Body of pancreas (tissue), 4 donors: ENCODE data around the gene CTIF. TPM values are rescaled to one million over a fixed set of nuclear protein-coding genes. Genes with fewer than 3 reads are reported as not detected.

ENCODE experiments used
- ATAC-seq: fragments of 150-250 bp; one replicate; pipeline ENCODE4 v1.9.1; 2016
- DNase-seq, 4 donors: peaks; one replicate each; pipeline ENCODE4 v3.0.0-alpha.2; 2019
- H3K27ac ChIP-seq, 4 donors: fragments of 200-600 bp; sonication (generic); 1 replicate in 3 of 4; 2 replicates in 1 of 4; pipeline versions ENCODE4 v1.5.1 to v1.6.1; 2016 to 2019; ENCODE audit warnings: mild to moderate bottlenecking in 1 of 4, mixed read lengths in 1 of 4, moderate library complexity in 1 of 4
- H3K27me3 ChIP-seq, 2 donors: fragments of 200-600 bp; sonication (generic); one replicate each; pipeline ENCODE4 v1.6.0; 2016; ENCODE audit warnings: mild to moderate bottlenecking in 1 of 2
- H3K36me3 ChIP-seq, 2 donors: fragments of 200-600 bp; sonication (generic); replicated peaks in 1 of 2; 2 replicates each; pipeline ENCODE4 v1.5.1; 2016; ENCODE audit warnings: low read depth in 2 of 2; ENCODE audit not compliant: insufficient read depth in 1 of 2
- H3K4me1 ChIP-seq: fragments of 200-600 bp; sonication (generic); one replicate; pipeline ENCODE4 v1.6.0; 2016
- H3K4me3 ChIP-seq, 2 donors: fragments of 200-600 bp; sonication (generic); 1 replicate in 1 of 2; 2 replicates in 1 of 2; pipeline ENCODE4 v1.5.1; 2016 to 2019
- H3K9me3 ChIP-seq, 3 donors: fragments of 200-600 bp; sonication (generic); 1 replicate in 2 of 3; 2 replicates in 1 of 3; pipeline ENCODE4 v1.5.1; 2016
- CTCF ChIP-seq, 7 experiments: fragments of 450-650 bp in 4 of 7; fragments of 200-600 bp in 3 of 7; sonication (generic) in 3 of 7; IDR thresholded peaks; one replicate each; pipeline ENCODE4 v1.5.1; 2016 to 2019; ENCODE audit warnings: antibody characterized with exemption in 7 of 7
- POLR2A ChIP-seq, 3 donors: fragments of 450-650 bp; IDR thresholded peaks; one replicate each; pipeline ENCODE4 v1.6.1; 2016; ENCODE audit warnings: antibody characterized with exemption in 3 of 3, mild to moderate bottlenecking in 2 of 3
- WGBS, 2 donors: methylation state at CpG; one replicate each; pipeline ENCODE4 v1.1.5; 2017; 5-methylcytosine and 5-hydroxymethylcytosine counted together
- intact Hi-C: fragments of 100-400 bp; cut with DNase I; formaldehyde crosslinking; loops from one replicate; pipeline ENCODE4 v1.15.1; 2023
- total RNA-seq, 2 donors: library from RNA; depleted of rRNA; stranded (reverse); fragments of >200 nt; gene quantifications; one replicate each; pipeline ENCODE4 v1.1.0, GENCODE V29; 2016

Gene CTIF
- total RNA-seq, 2 donors from 2014 or later = 18.7 to 24.4 TPM

GRCh38 chr18:48862132-48862531 is 323.3 kb downstream of the CTIF start:
- Histone ChIP-seq H3K4me1 (peaks cover 7% of the 10 kb centered on the region), H3K27me3 (no peaks in the 10 kb centered on the region), H3K27ac (no peak overlapping the region), H3K36me3 (no peaks in the 10 kb centered on the region), H3K9me3 (no peaks in the 10 kb centered on the region), H3K4me3 (no peak overlapping the region)
- no peak for DNase-seq
- ATAC-seq = no peak
- intact Hi-C loops = no loop called here
- WGBS, 2 donors = 93 to 98% methylated on average over 16 of the region's 16 CpGs
- TF ChIP-seq CTCF (IDR thresholded peaks at IDR 0.05) (no peak), POLR2A (IDR thresholded peaks at IDR 0.05) (no peak)

- intact Hi-C loops = no loop called here
- H3K36me3 ChIP-seq = no peaks in the 10 kb centered on the region
- H3K9me3 ChIP-seq = no peaks in the 10 kb centered on the region
- no peak for TF ChIP-seq POLR2A (IDR thresholded peaks at IDR 0.05)
- TF ChIP-seq CTCF (IDR thresholded peaks at IDR 0.05) = no peak
- H3K27ac ChIP-seq = no peak overlapping the region
- no peaks in the 10 kb centered on the region for H3K27me3 ChIP-seq
- no peak overlapping the region for H3K4me3 ChIP-seq
- no peak for ATAC-seq
- WGBS, 2 donors = 86 to 91% methylated on average over 15 to 22 of the region's 22 CpGs
- H3K4me1 ChIP-seq = peaks cover 7% of the 10 kb centered on the region
- no peak for DNase-seq
Observed at GRCh38 chr18:48862678-48863270, 323.9 kb downstream of the CTIF start.

- no peaks in the 10 kb centered on the region for H3K27me3 ChIP-seq
- ATAC-seq (no peak), DNase-seq (no peak)
- H3K27ac ChIP-seq = no peak overlapping the region
- TF ChIP-seq CTCF (IDR thresholded peaks at IDR 0.05) (no peak), POLR2A (IDR thresholded peaks at IDR 0.05) (no peak)
- no peaks in the 10 kb centered on the region for H3K36me3 ChIP-seq
- no peaks in the 10 kb centered on the region for H3K9me3 ChIP-seq
- 92 to 96% methylated on average over 6 to 8 of the region's 8 CpGs for WGBS, 2 donors
- intact Hi-C loops = no loop called here
- peaks cover 7% of the 10 kb centered on the region for H3K4me1 ChIP-seq
- no peak overlapping the region for H3K4me3 ChIP-seq
Observed at GRCh38 chr18:48863432-48864065, 324.7 kb downstream of the CTIF start.

- no peak for ATAC-seq
- 93% methylated on average over 13 to 15 of the region's 15 CpGs for WGBS, 2 donors
- intact Hi-C loops = no loop called here
Observed at GRCh38 chr18:48864876-48865275, 326.0 kb downstream of the CTIF start.

More at GRCh38 chr18:48864876-48865275, 326.0 kb downstream of the CTIF start:
- Histone ChIP-seq H3K4me1 (peaks cover 7% of the 10 kb centered on the region), H3K36me3 (no peaks in the 10 kb centered on the region), H3K9me3 (no peaks in the 10 kb centered on the region), H3K27ac (no peak overlapping the region), H3K4me3 (no peak overlapping the region), H3K27me3 (no peaks in the 10 kb centered on the region)
- TF ChIP-seq POLR2A (IDR thresholded peaks at IDR 0.05) (no peak), CTCF (IDR thresholded peaks at IDR 0.05) (no peak)
- DNase-seq = no peak
